ENCODE data around the gene UCP3.

GRCh38 chr11:74020539-74020938 is 11.7 kb upstream of the UCP3 start:
- TF ChIP-seq CTCF (IDR thresholded peaks at IDR 0.05) (no peak), POLR2A (IDR thresholded peaks at IDR 0.05) (no peak)
